ENCODE measurements around the gene GPD1L. TPM values are rescaled to one million over a fixed set of nuclear protein-coding genes. Genes with fewer than 3 reads are reported as not detected.
"Not testable (repeated sequence)": the region's sequence is repeated elsewhere in the genome, so short reads cannot be mapped to it uniquely, and the experiment has no call there.

Gene GPD1L
- total RNA-seq, 1 donor from 2014 or later = 11.5 TPM

DNA sequence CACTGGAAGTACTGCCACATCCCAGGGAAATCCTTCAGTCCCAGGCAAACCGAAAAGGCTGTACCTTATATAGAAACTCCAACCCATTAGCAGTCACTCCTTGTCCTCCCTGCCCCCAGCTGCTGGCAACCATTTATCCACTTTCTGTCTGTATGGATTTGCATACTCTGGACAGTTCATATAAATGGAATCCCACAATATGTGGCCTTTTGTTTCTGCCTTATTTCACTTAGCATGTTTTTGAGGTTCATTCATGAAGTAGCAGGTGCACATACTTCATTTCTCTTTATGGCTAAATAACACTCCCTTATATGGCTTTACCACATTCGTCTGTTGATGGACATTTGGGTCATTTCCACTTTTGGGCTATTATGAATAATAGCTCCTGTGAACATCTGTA lies 80.5 kb downstream of the GPD1L start:
- no peaks in the 10 kb centered on the region for H3K36me3 ChIP-seq (ENCODE audit: control insufficient read depth, insufficient read depth, low read length)
- DNase-seq (ENCODE audit: low read depth) = no peak
- no peaks in the 10 kb centered on the region for H3K27me3 ChIP-seq (ENCODE audit: control insufficient read depth, insufficient read depth, low read length)
- TF ChIP-seq, protein P1, sequence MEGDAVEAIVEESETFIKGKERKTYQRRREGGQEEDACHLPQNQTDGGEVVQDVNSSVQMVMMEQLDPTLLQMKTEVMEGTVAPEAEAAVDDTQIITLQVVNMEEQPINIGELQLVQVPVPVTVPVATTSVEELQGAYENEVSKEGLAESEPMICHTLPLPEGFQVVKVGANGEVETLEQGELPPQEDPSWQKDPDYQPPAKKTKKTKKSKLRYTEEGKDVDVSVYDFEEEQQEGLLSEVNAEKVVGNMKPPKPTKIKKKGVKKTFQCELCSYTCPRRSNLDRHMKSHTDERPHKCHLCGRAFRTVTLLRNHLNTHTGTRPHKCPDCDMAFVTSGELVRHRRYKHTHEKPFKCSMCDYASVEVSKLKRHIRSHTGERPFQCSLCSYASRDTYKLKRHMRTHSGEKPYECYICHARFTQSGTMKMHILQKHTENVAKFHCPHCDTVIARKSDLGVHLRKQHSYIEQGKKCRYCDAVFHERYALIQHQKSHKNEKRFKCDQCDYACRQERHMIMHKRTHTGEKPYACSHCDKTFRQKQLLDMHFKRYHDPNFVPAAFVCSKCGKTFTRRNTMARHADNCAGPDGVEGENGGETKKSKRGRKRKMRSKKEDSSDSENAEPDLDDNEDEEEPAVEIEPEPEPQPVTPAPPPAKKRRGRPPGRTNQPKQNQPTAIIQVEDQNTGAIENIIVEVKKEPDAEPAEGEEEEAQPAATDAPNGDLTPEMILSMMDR (IDR thresholded peaks at IDR 0.05; ENCODE audit: insufficient read depth, low read length, poor library complexity, severe bottlenecking) = no peak
- no peak overlapping the region for H3K4me3 ChIP-seq (ENCODE audit: low read depth, low read length)

- no peak for DNase-seq (ENCODE audit: low read depth)
- no peak overlapping the region for H3K4me3 ChIP-seq (ENCODE audit: low read depth, low read length)
- H3K27me3 ChIP-seq (ENCODE audit: control insufficient read depth, insufficient read depth, low read length) = no peaks in the 10 kb centered on the region
- TF ChIP-seq, protein P1 (IDR thresholded peaks at IDR 0.05; ENCODE audit: insufficient read depth, low read length, poor library complexity, severe bottlenecking) = no peak
- no peaks in the 10 kb centered on the region for H3K36me3 ChIP-seq (ENCODE audit: control insufficient read depth, insufficient read depth, low read length)
Observed at GRCh38 chr3:32189693-32190092, 83.3 kb downstream of the GPD1L start.

DNA sequence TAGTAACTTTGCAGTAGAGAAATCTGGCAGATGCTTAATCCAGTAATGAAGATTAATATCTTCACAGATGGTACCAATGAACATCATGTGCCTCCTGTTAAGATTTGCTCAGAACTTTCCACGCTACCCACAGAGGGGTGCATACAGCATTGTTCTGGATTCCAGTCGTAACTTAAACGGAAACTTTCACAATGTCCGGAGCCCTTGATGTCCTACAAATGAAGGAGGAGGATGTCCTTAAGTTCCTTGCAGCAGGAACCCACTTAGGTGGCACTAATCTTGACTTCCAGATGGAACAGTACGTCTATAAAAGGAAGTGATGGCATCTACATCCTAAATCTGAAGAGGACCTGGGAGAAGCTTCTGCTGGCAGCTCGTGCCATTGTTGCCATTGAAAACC lies 84.1 kb downstream of the GPD1L start:
- H3K27me3 ChIP-seq (ENCODE audit: control insufficient read depth, insufficient read depth, low read length); H3K36me3 ChIP-seq (ENCODE audit: control insufficient read depth, insufficient read depth, low read length); DNase-seq (ENCODE audit: low read depth); H3K4me3 ChIP-seq (ENCODE audit: low read depth, low read length): not testable (repeated sequence)

GRCh38 chr3:32193101-32193500 lies 86.7 kb downstream of the GPD1L start:
- Histone ChIP-seq H3K36me3 (ENCODE audit: control insufficient read depth, insufficient read depth, low read length) (no peaks in the 10 kb centered on the region), H3K27me3 (ENCODE audit: control insufficient read depth, insufficient read depth, low read length) (no peaks in the 10 kb centered on the region), H3K4me3 (ENCODE audit: low read depth, low read length) (no peak overlapping the region)
- no peak for DNase-seq (ENCODE audit: low read depth)
- TF ChIP-seq, protein P1 (IDR thresholded peaks at IDR 0.05; ENCODE audit: insufficient read depth, low read length, poor library complexity, severe bottlenecking) = no peak

DNA sequence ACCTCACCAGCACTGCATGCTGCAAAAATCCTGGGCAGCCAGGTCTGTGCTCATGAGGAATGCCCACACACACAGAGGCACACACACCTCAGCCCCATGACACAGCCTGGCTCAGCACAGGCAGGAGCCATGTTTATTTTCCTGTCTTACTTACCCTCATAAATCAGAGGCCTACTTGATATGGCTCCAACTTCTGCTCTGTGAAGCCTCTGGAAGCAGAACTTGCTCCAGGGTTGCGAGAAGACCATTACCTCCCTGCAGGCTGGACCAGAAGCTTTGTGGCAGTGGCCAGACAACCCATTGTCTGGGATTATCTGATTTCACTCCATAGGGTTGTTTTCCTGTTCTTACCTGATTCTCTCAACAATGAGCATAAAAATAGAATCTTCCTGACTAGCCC lies 88.2 kb downstream of the GPD1L start:
- DNase-seq (ENCODE audit: low read depth) = no peak
- Histone ChIP-seq H3K27me3 (ENCODE audit: control insufficient read depth, insufficient read depth, low read length) (no peaks in the 10 kb centered on the region), H3K36me3 (ENCODE audit: control insufficient read depth, insufficient read depth, low read length) (no peaks in the 10 kb centered on the region), H3K4me3 (ENCODE audit: low read depth, low read length) (no peak overlapping the region)
- TF ChIP-seq, protein P1 (IDR thresholded peaks at IDR 0.05; ENCODE audit: insufficient read depth, low read length, poor library complexity, severe bottlenecking) = no peak

- TF ChIP-seq, protein P1 (IDR thresholded peaks at IDR 0.05; ENCODE audit: insufficient read depth, low read length, poor library complexity, severe bottlenecking) = no peak
- Histone ChIP-seq H3K27me3 (ENCODE audit: control insufficient read depth, insufficient read depth, low read length) (no peaks in the 10 kb centered on the region), H3K4me3 (ENCODE audit: low read depth, low read length) (no peak overlapping the region), H3K36me3 (ENCODE audit: control insufficient read depth, insufficient read depth, low read length) (no peaks in the 10 kb centered on the region)
- DNase-seq (ENCODE audit: low read depth) = no peak
Observed at GRCh38 chr3:32195995-32196540, 89.6 kb downstream of the GPD1L start.

All from kidney epithelial cell (primary cell).